ENCODE measurements around the gene TCTN3.

- TF ChIP-seq CTCF (IDR thresholded peaks at IDR 0.05): no peak
- TF ChIP-seq POLR2AphosphoS5 (IDR thresholded peaks at IDR 0.05): no peak
- no peak for TF ChIP-seq POLR2A (IDR thresholded peaks at IDR 0.05)
Measured at GRCh38 chr10:95651346-95652060, 42.2 kb downstream of the TCTN3 start.

All from gastroesophageal sphincter (tissue), 3 donors.